ENCODE measurements around the gene TOX2.

Gene TOX2

DNA sequence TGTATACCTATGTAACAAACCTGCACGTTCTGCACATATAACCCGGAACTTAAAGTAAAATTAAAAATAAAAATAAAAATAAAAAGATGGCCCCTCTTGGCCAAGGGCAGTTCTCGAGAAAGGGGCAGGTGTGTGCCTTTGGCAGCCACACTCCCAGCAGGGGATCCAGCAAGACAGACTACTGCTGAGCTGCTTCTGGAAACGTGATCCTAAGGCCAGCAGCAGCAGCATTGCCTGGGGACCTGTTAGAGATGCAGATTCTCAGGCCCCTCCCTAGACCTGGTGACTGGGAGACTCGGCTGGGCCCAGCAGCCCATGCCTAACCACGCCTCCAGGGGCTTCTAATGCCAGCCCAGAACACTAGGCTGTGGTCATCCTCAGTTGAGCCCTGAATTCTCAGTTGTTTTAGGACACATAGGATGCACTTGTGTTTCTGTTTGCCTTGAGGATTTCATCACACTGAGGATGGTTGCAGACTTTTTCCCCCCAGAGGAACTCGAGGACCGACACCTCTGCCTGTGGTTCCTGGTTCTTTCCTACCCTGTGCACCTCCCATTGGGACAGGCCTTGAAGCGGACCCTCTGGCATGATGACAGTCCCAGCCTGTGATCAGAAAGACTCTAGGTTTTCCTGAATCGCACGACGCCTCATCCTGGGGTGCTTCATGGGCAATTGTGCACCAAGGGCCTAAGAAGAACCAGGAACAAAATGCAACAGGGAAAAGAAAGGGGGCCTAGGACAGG is 105.9 kb downstream of the TOX2 start:
- DNase-seq, result peak; percentile 48

- DNase-seq, result peak; percentile 51
Observed at GRCh38 chr20:44021186-44021585, 106.5 kb downstream of the TOX2 start.

DNA sequence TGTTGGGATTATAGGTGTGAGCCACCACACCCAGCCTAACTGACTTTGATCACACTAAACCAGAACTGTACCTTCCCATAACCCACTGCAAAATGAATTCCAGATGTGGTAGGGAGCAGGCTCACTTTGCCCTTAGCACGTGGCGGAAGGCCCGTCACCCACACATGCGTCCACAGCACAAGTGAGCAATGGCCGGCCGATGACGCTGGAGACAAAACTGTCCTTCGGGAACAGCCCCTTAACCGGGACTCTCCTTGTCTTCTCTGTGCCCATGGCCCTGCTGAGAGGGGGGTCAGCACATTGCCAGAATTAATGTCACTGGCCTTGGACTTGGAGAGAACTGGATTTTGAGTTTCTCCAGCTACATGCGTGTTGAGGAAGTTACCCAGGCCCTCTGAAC is 107.2 kb downstream of the TOX2 start:
- DNase-seq, result peak; percentile 47

DNA sequence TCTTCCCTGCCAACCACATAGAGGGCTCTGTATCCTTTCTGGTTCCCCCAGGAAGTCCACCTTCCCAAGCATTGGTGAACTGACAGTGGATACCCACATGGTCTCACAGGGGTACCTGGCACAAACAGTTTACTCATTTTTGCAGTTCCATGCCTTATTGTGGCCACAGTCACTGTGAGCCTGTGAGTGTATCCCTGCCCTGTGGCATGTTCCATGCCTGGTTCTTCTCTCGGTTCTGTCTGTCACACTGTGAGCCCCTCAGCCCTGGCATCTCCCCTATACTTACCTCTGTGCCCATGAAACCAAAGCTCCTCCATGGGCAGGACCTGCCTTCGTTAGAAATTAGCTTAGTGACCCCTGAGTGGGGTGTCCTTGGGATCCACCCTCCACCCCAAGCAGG is 107.8 kb downstream of the TOX2 start:
- DNase-seq, result no peak

DNA sequence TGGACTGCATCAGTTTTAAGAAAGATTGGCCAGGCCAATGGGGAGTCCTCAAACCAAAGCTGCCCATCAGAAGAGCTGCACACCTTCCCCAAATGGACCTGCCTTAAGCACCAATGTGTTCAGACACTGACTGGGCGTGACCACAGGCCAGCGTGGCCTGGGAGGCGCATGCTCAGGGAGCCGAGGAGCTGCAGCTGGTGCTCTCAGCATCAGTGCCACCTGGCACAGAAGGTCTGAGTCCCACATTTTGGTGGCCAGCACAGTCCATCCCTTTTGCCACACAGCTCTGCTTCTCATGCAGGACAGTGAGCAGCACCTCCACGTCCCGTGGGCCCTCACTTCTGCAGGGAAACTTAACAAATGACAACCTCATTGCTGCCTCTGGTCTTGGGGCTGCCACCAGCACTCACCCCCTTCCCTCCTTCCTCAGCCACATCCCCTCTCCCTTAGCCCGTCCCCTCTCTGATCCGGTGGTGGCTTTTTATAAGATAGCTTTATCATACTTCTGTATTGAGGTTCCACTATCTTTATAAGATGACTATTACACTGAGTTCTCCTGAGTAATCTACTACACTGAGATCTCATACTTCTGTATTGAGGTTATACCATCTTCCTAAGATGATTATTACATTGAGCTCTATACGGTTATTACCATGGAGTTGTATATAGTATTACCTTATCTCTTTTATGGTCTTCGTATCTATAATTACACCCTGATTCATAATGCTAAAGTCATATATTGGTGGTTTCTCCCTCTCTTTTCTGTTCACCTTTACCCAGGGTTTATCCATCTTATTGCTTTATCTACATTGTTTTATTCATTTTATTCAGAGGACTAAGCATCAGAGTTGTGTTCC is 109.1 kb downstream of the TOX2 start:
- peak; percentile 43 for DNase-seq

- DNase-seq, result no peak
Observed at GRCh38 chr20:44024820-44025580, 110.3 kb downstream of the TOX2 start.

DNA sequence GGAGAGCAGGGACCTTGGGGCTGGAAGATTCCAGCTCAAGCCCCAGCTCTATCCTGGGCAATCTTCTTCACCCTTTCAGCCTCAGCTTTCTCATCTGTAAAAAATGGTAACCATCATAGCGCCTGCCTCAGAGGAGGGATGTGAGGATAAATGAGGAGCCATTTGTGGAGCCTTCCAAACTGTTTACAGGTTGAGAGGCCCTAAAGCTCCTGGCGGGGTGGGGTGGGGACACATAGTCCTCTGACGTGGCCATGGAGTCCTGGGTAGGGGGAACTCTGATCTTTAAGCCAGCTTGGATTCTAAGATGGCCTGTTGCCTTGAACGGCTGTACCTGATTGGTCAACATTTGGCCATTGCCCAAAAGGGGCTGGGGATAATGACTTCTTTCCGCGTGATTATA is 111.1 kb downstream of the TOX2 start:
- peak; percentile 44 for DNase-seq

- no peak for DNase-seq
Observed at GRCh38 chr20:44026647-44027342, 112.1 kb downstream of the TOX2 start.

- DNase-seq, result peak; percentile 53
Observed at GRCh38 chr20:44027343-44028002, 112.8 kb downstream of the TOX2 start.

DNA sequence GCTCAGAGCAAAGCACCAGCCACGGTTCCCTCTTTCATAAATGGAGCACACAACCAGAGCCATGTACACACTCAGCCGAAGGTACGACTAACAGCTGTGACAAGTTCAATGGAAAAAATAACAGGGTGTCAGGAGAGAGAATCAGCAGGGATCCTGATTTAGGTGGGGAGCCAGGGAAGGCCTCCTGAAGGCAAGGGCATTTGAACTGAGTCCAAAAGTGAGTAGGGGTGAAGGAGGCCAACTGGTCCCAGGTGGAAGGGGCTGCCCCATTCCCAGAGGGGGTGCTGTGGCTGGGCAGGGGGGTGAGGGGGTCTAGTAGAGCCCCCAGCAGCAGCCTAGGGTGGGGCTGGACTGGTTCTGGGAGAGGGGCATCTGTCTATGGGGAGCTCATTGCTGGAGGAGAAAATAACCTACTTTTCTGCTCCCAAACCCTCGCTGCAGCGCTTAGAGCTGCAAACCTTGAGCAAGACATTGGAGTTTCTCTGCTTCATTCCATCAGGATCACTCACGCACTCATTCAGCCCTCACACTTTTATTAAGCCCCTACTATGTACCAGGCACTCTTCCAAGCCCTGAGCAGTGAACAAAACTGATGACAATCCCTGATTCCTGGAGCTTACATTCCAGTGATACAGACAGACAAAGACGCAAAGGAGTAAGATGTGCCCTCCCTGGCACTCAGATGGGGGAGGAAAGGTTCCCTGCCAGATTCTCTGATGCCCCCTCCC is 113.5 kb downstream of the TOX2 start:
- DNase-seq, result peak; percentile 56

- DNase-seq, result peak; percentile 64
Observed at GRCh38 chr20:44028868-44029847, 114.5 kb downstream of the TOX2 start.

DNA sequence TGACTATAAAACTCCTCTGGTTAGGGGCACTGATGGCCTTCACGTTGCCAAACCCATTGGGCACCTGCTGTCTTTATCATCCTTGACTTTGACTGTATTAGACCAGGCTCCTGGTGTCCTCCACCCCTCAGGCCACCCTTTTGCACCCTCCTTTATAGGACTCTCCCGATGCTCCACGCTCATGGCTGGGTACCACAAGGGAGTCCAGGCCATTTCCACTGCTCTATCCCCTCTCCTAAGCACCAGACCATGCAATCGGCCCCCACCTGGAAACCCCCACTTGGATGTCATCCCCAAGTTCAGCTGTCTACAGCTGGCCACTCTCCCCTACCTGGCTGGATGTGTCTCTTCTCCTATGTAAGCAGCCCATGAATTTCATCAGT is 115.2 kb downstream of the TOX2 start:
- no peak for DNase-seq

DNA sequence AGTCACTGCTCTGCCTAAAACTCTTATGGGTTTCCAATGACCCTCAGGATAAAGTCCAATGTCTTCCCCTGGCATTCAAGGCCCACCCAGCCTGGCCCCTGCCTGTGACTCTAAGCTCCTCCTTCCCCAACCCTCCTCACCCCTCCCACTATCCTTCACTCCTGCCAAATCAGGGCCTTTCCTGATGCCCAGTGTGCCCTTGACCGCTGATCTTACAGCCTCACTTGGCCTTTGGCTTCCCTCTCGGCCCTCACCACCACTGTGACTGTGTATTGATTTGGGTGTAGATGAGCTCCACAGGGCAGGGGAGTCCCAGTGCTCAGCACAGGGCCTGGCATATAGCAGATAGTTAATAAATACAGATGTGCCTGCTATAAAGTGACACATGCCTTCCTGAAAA is 115.7 kb downstream of the TOX2 start:
- DNase-seq, result peak; percentile 55

- peak; percentile 38 for DNase-seq
Observed at GRCh38 chr20:44031001-44031574, 116.4 kb downstream of the TOX2 start.

- DNase-seq, result no peak
Observed at GRCh38 chr20:44031781-44032582, 117.3 kb downstream of the TOX2 start.

GRCh38 chr20:44032583-44033331 is 118.1 kb downstream of the TOX2 start:
- no peak for DNase-seq

- DNase-seq, result no peak
Observed at GRCh38 chr20:44033344-44033743, 118.7 kb downstream of the TOX2 start.

DNA sequence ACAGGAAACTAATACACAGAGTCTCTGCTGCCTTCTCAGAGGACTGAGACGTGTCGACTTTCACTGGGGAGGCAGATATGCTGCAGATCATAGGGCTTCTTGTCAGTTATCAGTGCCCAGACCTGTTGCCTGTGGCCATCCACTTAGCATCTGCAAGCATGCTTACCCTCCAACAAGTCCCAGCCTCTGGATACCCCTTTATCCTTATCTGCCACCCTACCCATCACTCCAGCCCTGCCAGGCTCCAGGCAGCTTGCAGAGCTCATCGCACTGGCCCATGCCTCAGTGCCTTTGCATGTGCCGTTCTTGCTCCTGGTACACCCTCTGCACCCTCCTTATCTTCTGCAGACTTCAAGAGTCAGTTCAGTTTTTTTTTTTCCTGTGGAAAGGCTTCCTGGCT is 119.2 kb downstream of the TOX2 start:
- peak; percentile 38 for DNase-seq
